GM18517 (cell line): Measurements from ENCODE around the gene RHOT2.
"Not testable (repeated sequence)": the region's sequence is repeated elsewhere in the genome, so short reads cannot be mapped to it uniquely, and the experiment has no call there.

Source experiments
- ATAC-seq: cut with Tn5 transposase; IDR thresholded peaks from one replicate; pipeline ENCODE4 v1.9.1; 2021; ENCODE audit warnings: mild to moderate bottlenecking, moderate library complexity; ENCODE audit not compliant: unreplicated experiment

The RHOT2 gene

DNA sequence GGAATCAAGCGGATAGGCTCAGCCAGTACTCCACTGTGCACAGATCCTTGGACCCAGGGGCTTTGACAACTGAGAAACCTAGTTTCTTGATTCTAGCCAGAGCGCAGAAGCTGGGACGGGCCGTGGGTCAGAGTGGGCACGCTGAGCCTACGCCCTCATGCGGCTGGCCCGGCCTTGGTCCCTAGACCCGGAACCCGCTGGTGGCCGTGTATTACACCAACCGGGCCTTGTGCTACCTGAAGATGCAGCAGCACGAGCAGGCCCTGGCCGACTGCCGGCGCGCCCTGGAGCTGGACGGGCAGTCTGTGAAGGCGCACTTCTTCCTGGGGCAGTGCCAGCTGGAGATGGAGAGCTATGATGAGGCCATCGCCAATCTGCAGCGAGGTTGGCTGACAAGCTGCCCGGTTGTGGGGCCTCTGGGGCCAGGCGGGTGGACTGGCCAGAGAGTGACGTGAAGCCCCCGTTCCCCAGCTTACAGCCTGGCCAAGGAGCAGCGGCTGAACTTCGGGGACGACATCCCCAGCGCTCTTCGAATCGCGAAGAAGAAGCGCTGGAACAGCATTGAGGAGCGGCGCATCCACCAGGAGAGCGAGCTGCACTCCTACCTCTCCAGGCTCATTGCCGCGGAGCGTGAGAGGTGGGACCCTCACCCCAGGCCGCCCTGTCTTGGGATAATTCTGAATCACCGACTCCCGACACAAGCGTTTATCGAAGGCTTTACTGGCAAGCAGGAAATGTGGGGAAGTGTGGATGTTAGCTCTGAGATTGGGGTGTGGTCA is 13.2 kb downstream of the RHOT2 start:
- no peak for ATAC-seq

DNA sequence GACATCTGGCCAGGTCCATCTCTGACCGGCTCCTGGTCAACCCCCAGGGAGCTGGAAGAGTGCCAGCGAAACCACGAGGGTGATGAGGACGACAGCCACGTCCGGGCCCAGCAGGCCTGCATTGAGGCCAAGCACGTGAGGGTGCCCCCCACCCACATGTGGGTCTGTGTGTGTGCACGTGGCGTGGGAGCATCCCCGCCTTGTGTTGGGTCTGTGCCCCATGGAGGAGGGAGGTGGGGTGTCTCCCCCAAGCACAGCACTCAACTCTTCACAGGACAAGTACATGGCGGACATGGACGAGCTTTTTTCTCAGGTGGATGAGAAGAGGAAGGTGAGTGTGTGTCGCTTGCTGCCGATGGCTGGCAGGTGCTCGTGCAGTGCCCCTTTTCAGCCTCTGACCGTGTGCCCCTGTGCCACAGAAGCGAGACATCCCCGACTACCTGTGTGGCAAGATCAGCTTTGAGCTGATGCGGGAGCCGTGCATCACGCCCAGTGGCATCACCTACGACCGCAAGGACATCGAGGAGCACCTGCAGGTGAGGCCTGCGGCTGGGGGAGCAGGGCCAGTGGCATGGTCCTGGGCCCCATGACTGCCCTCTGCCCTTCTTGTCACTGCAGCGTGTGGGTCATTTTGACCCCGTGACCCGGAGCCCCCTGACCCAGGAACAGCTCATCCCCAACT is 14.0 kb downstream of the RHOT2 start:
- ATAC-seq = no peak

DNA sequence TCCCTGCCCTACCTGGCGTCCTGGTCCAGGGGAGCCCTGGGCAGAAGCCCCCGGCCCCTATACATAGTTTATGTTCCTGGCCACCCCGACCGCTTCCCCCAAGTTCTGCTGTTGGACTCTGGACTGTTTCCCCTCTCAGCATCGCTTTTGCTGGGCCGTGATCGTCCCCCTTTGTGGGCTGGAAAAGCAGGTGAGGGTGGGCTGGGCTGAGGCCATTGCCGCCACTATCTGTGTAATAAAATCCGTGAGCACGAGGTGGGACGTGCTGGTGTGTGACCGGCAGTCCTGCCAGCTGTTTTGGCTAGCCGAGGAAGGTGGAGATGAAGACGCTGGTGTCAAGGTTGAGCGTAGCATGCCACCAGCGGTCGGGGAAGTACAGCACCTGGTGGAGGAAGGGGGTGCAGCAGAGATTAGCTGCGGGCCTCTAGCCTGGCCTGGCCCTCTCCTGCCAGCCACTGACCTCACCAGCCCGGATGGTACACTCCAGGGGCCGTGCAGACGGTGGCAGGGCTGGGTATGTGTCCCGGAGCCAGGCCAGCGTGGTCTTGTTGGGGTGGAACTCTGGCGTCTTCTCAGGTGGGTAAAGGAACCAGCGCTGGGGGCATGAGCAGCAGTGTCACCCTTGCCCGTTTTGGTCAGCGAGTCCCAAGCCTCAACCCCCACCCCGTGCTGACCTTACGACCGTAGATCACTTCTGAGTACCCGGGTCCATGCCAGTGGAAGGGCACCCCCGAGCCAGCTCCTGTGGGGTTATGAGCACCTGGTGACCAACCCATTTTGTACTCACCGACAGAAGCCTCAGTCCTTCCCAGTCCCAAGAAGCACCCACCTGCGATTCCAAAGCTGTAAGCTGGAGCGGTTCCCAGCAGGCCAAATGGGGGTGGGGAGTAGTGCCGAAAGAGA is 14.8 kb downstream of the RHOT2 start:
- ATAC-seq = no peak

DNA sequence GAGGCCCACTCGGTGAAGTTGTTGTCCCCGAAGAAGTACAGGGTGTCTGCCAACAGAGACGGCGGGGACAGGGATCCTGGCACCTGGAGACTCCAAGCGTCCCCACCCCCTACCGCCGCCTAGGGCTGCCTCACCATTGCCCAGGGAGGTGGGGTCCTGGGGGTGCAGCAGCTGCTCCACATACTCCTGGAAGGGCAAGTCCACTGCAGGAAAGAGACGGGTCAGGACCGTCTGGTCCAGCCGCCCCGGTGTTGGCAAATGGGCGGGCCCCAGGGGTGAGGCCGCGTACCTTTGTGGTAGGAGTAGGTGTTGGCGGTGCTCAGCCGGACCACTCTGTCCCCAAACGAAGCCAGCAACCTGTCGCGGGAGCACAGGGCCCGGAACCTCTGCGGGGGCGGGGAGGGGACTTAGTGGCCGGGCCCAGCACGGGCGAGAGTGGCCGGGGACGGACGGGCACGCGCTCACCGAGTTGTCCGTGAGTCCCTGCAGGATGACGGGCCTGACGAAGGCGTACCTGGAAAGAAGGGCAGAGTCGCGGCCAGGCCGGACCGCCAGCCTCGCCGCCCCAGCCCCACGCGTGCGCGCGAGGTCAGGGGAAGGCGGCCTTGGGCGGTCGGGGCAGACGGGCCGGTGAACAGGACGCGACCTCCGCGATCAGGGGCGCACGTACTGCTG is 15.6 kb downstream of the RHOT2 start:
- no peak for ATAC-seq

DNA sequence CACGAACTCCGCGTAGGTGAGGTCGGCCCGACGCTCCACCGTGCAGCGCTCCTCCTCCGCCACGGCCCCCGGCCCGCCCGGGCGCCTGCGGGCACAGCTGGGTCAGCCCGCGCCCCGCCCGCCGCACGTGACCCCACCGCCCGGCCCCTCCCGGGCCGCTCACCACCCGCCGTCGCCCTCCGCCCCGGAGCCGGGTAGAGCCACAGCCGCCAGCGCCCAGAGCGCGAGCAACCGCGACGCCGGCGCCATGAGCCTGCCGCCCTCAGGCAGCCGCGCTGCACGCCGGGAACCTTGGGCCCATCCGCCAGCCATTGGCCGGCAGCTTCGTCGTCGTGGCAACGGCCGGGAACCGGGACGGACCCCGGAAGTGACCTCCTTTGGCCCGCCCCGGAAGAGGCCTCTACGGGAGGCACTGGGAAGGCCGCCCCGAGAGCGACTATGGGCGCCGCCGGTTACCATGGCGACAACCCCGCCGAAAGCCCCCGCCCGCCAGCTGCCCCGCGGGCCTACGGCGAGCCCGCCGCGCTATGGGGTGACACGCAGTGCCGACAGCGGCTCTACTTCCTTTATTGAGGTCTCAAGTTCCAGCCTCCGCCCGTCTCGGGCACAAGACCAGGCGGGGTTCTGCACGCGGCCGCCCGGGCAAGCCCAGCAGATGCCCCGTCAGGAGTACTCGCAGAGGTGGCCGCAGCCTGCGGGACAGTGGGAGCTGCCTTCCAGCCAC is 16.3 kb downstream of the RHOT2 start, which contains the start of gene JMJD8:
Gene JMJD8, minus strand, starts transcription at position 264 of the 724 bp plus-strand sequence. Its CDS starts 15 bp downstream, at position 249.
- peak; percentile 58 for ATAC-seq

DNA sequence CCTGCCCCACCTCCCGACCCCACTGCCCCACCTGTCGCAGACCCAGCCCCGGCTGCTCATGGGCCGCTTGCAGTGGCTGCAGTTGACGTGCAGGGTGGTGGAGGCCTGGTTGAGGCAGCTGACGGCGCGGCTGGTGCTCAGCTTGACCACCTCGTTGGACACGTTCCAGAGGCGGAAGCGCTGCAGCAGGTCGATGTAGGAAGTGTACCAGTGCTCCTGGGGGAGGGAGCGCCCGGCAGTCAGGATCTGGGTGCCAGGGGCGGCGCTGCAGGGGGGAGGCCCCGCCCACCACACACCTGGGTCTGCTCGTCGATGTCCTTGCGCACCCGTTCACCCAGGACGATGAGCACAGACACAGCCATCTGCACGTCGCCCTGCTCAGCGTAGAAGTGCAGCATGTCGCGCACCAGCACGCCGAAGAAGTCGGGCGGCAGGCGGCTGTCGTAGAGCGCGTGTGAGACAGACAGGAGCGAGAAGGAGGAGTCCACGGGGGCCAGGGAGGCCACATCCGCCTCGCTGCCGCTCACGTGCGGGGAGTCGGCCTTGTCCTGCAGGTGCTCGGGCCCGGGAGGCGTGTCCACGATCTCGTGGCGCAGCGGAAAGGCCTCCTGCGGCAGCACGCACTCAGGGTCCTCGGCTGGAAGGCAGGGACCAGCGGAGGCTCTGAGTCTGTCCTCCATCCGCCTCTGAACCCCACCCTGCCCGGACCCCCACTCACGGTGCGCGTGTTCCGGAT is 17.2 kb downstream of the RHOT2 start:
- ATAC-seq = no peak

DNA sequence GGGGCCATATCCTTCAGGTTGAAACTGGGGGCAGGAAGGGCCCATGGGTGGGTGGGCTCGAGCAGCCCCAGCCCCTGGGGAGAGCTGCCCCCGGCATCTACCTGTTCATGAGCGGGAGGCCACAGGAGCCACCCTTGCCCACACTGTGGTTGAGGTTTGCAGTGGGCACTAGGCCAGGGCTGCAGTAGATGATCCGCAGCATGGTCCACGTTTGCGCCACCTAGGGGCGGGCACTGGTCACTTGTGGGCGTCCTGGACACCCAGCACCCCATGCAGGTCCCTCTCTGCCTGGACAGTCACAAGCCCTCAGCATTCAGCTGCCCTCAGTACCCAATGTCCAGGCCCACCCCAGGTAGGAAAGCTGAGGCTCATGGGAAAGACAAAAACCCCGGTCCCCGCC is 18.0 kb downstream of the RHOT2 start:
- ATAC-seq = no peak

DNA sequence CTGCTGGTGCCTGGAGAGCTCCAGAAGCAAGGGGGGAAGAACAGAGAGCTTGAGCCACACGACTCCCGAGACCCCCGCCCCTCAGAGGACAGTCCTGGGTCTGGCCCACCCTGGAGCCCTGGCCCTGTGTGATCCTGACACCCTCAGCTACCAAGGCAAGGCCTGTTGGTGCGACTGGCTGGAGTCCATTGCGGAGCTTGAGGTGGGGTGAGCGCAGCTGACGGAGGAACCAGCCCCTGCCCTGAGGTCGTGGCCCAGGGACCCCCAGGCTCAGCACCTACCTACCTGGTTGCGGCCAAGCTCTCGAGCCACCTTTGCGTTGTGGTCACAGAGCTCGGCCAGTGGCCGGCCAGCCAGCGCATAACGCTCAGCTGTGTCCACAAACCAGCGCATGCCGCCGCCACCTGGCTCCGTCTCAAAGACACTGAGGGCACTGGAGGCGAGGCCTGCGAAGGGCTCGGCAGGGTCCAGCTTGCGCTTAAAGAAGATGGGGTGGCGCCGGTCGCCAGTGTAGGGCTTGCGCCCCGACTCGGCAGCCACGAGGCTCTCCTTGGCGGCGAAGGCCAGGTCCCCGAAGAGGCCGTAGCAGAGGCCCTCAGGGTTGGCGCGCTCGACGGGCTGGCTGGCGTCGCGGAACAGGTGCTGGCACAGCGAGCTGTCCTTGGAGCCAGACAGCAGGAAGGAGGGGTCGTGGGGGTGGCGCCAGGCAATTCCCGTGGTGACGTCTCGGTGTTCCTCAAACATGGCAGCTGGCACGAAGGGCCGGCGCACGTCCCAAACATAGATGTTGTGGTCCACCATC is 18.7 kb downstream of the RHOT2 start:
- no peak for ATAC-seq

DNA sequence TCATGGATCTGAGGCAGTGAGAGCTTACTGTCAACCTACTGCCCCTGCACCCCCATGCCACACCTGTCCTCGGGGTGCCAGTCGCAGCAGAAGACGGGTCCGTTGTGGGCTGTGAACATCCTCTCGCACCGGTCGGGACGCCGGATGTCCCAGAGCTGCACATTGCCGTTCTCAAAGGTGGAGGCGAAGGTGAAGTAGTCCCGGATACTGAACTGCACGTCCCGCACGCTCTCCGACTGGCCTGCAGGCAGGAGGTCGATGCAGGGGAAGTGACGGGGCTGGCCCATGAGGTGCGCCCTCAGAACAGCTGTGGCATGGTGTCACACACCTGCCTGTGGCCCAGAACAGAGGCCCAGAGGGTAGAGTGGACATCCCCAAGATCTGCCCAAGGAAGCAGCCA is 19.6 kb downstream of the RHOT2 start:
- ATAC-seq = no peak

DNA sequence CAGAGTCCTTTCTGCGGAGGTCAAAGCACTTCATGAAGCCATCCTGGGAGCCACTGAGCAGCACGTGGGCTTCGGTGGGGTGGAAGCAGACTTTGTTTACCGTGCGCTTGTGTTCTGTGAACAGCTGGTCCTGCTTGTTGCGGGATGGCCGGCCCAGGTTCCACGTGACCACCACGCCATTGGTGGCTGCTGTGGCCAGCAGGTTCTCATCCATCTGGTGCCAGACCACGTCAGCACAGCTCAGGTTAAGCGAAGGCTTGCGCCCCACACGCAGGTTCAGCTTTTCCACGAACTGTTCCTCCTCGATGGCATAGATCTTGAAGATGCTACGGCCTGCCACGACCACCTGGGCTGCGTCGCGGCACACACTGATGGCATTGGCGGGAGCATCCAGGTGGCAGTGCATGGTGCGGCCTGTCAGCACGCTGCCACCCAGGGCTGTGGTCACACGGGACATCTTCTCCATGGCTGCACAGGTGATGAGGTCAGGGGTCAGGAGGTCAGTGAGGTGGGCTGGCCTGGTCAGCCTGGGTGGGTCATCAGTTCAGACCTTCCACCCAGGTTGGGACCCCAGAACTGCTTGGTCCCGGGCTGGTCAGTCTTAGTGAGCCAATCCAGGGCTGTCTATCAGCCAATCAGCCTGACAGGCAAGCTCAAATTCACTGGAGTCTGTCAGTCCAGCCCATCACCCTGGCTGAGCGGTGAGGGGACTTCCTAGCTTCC is 21.4 kb downstream of the RHOT2 start:
- ATAC-seq = no peak

DNA sequence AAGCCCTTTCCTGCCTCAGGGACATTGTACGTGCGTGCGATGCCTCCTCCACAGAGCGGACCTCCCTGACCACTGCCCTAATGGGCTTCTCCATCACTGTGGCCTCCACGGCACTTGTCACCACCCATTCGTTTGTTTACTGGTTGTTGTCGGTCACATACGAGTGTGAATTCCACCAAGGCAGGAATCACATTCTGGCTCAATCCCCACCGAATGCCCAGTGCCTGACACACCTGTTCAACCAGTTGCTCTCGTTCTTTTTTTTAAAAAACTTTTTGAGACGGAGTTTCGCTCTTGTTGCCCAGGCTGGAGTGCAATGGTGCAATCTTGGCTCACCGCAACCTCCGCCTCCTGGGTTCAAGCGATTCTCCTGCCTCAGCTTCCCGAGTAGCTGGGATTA is 23.3 kb downstream of the RHOT2 start:
- not testable (repeated sequence) for ATAC-seq

DNA sequence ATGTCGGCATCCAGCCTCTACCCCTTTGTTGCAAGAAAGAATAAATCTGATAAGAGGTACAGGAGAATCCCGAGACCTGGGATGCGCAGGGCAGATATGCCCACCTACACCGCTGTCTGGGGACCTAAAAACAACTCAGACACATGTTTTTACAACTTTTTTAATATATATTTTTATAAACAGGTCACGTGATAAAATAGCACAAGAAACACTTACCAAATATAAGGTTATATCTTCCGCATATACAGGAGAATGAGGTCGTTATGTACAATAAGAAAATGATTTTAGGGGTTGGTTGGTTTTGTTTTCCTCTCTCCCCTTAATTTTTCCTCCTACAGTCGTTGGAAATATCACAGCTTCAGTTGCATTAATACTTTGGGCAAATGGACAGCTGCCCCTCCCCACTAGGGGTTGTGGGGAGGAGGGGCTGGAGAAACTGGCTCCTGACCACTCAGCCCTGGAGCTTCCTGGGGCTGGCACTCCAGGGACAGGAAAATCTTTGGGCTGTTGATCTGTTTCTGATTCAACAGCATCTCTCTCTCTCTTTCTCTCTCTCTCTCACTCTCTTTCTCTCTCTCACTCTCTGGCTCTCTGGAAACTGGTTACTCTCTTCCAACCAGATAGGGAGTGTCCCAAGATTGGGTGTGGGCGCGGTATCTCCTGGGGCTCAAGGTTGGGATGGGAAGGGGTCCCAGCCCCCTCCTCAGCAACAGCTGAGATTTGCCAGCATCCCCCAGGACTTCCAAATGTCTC is 24.6 kb downstream of the RHOT2 start:
- ATAC-seq = no peak

DNA sequence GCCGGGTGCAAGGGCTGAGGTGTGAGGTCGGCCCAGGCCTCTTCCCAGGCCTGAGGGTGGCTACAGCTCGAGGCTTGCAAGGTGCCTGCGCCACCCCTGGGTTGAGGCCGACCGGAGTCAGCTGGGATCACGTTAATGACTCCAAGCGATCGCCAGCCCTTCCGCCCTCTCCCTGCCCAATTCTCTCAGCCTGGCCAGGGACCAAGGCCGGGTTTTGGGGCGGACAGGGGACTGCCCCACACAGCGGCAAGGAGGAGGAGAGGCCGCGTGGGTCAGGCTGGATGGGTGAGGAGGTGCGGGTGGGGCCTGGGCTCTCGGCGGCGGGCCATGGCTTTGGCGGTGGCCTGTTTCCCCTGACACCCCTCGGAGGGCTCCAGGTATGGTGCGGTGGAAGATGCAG is 25.4 kb downstream of the RHOT2 start:
- ATAC-seq = no peak

DNA sequence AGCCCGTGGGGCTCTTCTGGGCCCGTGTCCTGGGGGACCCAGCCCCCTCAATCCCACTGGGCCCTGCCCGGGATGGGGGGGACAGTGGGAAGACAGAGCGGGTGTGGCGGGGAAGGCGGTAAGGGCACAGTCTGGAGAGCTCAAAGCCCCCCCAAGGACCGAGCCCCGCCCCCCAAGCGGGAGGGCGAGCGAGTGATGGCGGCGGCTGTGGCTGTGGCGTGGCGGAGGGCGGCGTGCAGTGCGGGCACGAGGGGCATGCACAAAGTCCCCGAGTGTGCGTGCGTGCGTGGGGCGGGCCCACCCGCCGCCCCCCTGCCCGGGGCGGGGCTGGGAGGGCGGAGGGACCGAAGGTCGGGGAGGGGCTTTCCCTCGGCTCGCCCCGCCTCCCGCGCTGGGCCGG is 25.8 kb downstream of the RHOT2 start:
- ATAC-seq = no peak

DNA sequence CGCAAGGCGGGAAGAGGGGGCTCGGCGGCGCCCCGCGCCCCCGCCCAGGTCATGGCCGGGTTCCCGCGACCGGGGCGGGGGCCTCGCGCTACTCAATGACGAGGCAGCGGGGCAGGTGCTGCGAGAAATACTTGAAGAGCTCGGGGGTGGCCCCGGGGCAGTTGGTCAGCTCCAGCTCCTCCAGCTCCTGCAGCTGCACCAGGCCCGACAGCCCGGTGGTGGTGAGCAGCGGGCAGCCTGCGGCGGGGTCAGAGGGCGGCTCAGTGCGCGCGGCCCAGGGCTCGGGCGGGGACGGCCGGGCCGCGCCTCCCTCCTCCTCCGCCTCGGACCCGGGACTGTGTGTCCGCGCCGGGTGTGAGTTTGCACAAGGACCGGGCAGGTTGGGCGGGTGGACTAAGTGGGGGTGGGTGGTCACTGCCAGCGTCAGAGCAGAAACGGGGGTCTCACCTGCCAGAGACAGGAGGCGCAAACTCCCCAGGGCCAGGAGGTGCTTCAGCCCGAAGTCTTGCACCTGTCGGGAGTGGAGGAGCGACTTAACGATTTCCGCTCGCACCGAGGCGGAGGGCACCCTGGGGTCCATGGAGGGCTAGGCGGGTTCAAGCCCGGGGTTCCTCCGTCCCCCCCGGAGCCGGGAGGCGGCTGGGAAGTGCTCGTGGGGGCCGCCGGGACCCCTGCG is 26.4 kb downstream of the RHOT2 start:
- no peak for ATAC-seq

DNA sequence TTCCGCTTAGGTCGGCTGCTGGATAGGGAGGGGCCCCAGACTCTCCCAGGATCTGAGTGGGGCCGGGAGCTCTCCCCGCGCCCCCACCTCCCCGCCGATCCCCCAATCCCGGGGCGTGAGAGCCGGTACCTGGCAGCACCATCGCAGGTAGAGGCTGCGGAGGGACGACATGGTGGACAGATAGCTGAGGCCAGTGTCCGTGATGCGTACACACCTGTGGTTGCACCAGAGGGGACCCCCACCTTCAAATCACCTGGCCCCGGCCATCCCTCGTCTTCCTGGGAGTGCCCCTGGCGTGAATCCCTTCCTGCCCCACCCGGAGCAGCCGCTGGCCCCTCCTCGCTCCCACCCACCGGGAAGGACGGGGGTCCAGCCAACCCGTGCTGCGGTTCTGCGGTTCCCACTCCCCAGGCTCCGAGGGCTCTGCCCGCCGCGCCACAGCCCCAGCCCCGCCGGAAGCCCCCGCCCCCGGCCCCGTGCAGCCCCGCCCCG is 27.0 kb downstream of the RHOT2 start:
- no peak for ATAC-seq
